HEK293T (cell line): ENCODE results near the gene KANK3.

Source experiments
- FOXM1 ChIP-seq: fragments of 450-650 bp; IDR thresholded peaks from 2 replicates; pipeline ENCODE4 v1.6.1; 2017; ENCODE audit warnings: mild to moderate bottlenecking, borderline replicate concordance
- ZNF384 ChIP-seq: fragments of 450-650 bp; IDR thresholded peaks from 2 replicates; pipeline ENCODE4 v1.6.1; 2016

GRCh38 chr19:8360196-8360595, 17.1 kb upstream of the KANK3 start:
- TF ChIP-seq FOXM1 (no peak), ZNF384 (no peak)
